Immature natural killer cell (primary cell): Measurements from ENCODE around the gene CERS1. TPM values are rescaled to one million over a fixed set of nuclear protein-coding genes. Genes with fewer than 3 reads are reported as not detected.
A peak's percentile ranks its signal among the peaks of the same experiment; 100 is the strongest.

Experiments used
- DNase-seq, 3 donors: peaks; one replicate each; pipeline ENCODE4 v3.0.0; 2022; ENCODE audit warnings: mixed read lengths in 1 of 3
- H3K27ac Mint-ChIP-seq, 6 donors: one replicate each; pipeline ENCODE4 v1.8.0; 2020; ENCODE audit warnings: mixed read lengths in 6 of 6, mild to moderate bottlenecking in 5 of 6, inconsistent platforms in 4 of 6, moderate library complexity in 3 of 6
- H3K27me3 Mint-ChIP-seq, 3 donors: one replicate each; pipeline ENCODE4 v1.8.0; 2020 to 2021; ENCODE audit warnings: low read depth in 3 of 3, mild to moderate bottlenecking in 3 of 3, mixed read lengths in 3 of 3, moderate library complexity in 3 of 3, inconsistent platforms in 1 of 3
- H3K36me3 Mint-ChIP-seq, 3 donors: one replicate each; pipeline ENCODE4 v1.8.0; 2020; ENCODE audit warnings: mixed read lengths in 3 of 3, inconsistent platforms in 2 of 3, mild to moderate bottlenecking in 2 of 3
- H3K4me1 Mint-ChIP-seq, 2 donors: one replicate each; pipeline ENCODE4 v1.8.0; 2020; ENCODE audit warnings: inconsistent platforms in 2 of 2, mild to moderate bottlenecking in 2 of 2, mixed read lengths in 2 of 2, moderate library complexity in 1 of 2
- H3K4me3 Mint-ChIP-seq, 5 donors: one replicate each; pipeline ENCODE4 v1.8.0; 2020; ENCODE audit warnings: mild to moderate bottlenecking in 5 of 5, mixed read lengths in 5 of 5, inconsistent platforms in 3 of 5, moderate library complexity in 3 of 5
- H3K9me3 Mint-ChIP-seq, 6 donors: one replicate each; pipeline ENCODE4 v1.8.0; 2020; ENCODE audit warnings: mild to moderate bottlenecking in 6 of 6, mixed read lengths in 6 of 6, inconsistent platforms in 4 of 6, moderate library complexity in 3 of 6
- polyA plus RNA-seq, 3 donors: library from polyadenylated mRNA; unstranded; fragments of 300-500 nt; fragmentation: Illumina TruSeq; gene quantifications; one replicate each; pipeline ENCODE4 v1.2.3, GENCODE V29; 2021

Gene CERS1
- polyA plus RNA-seq = not detected

GRCh38 chr19:18895824-18896341 lies at the start of gene CERS1:
Gene CERS1 (minus strand): TSS chr19:18896158. CDS start chr19:18896072, 86 bp downstream.
- Mint-ChIP-seq H3K36me3 (peaks cover 0 to 9% (median 4%) of the 10 kb centered on the region in 3 donors), H3K9me3 (no peaks in the 10 kb centered on the region), H3K4me1 (peaks cover 8 to 12% of the 10 kb centered on the region in 2 donors), H3K4me3 (peak within 1 kb of the TSS; percentile 38 to 74 (median 64)), H3K27me3 (peaks cover 10 to 11% (median 11%) of the 10 kb centered on the region in 3 donors), H3K27ac (no peak within 1 kb of the TSS)
- no peak for DNase-seq

- H3K36me3 Mint-ChIP-seq = no peaks in the 10 kb centered on the region
- H3K9me3 Mint-ChIP-seq = no peaks in the 10 kb centered on the region
- H3K4me1 Mint-ChIP-seq = peaks cover 6 to 22% of the 10 kb centered on the region in 2 donors
- no peak overlapping the region for H3K27ac Mint-ChIP-seq
- no peak for DNase-seq
- H3K27me3 Mint-ChIP-seq = peaks cover 16 to 27% (median 21%) of the 10 kb centered on the region in 3 donors
- no peak overlapping the region for H3K4me3 Mint-ChIP-seq
Observed at GRCh38 chr19:18945297-18945696, 49.3 kb upstream of the CERS1 start.

- H3K4me3 Mint-ChIP-seq = no peak overlapping the region
- no peaks in the 10 kb centered on the region for H3K9me3 Mint-ChIP-seq
- no peak overlapping the region for H3K27ac Mint-ChIP-seq
Observed at GRCh38 chr19:18943465-18943864, 47.5 kb upstream of the CERS1 start.

GRCh38 chr19:18942692-18943091 lies 46.7 kb upstream of the CERS1 start:
- Mint-ChIP-seq H3K27ac (no peak overlapping the region), H3K36me3 (no peaks in the 10 kb centered on the region), H3K27me3 (peaks cover 23 to 29% (median 23%) of the 10 kb centered on the region in 3 donors), H3K4me1 (peaks cover 0 to 18% of the 10 kb centered on the region in 2 donors), H3K9me3 (no peaks in the 10 kb centered on the region), H3K4me3 (peak overlapping the region; percentile 5 to 60 (median 52))
- DNase-seq = no peak

More at GRCh38 chr19:18943465-18943864, 47.5 kb upstream of the CERS1 start:
- Mint-ChIP-seq H3K4me1 (peaks cover 0 to 18% of the 10 kb centered on the region in 2 donors), H3K27me3 (peaks cover 22 to 28% (median 23%) of the 10 kb centered on the region in 3 donors), H3K36me3 (no peaks in the 10 kb centered on the region)
- DNase-seq = no peak

GRCh38 chr19:18941628-18942354 lies 45.8 kb upstream of the CERS1 start:
- H3K4me1 Mint-ChIP-seq = peaks cover 0 to 17% of the 10 kb centered on the region in 2 donors
- no peaks in the 10 kb centered on the region for H3K36me3 Mint-ChIP-seq
- DNase-seq = no peak
- H3K4me3 Mint-ChIP-seq = peak overlapping the region; percentile 21 to 57 (median 42)
- H3K27ac Mint-ChIP-seq = no peak overlapping the region
- no peaks in the 10 kb centered on the region for H3K9me3 Mint-ChIP-seq
- H3K27me3 Mint-ChIP-seq = peaks cover 24 to 31% (median 26%) of the 10 kb centered on the region in 3 donors

GRCh38 chr19:18940769-18941627 lies 45.0 kb upstream of the CERS1 start, which contains the start of gene HOMER3:
Gene HOMER3 (minus strand): TSS chr19:18941217. CDS start chr19:18938982, 2,235 bp downstream.
- H3K27ac Mint-ChIP-seq = peak within 1 kb of the TSS in 1 of 6 donors; percentile 34
- DNase-seq = peak; percentile 58 to 65 (median 63)
- H3K9me3 Mint-ChIP-seq = no peaks in the 10 kb centered on the region
- peaks cover 21 to 26% (median 24%) of the 10 kb centered on the region in 3 donors for H3K27me3 Mint-ChIP-seq
- peak within 1 kb of the TSS; percentile 54 to 64 (median 59) for H3K4me3 Mint-ChIP-seq
- peaks cover 0 to 16% of the 10 kb centered on the region in 2 donors for H3K4me1 Mint-ChIP-seq
- H3K36me3 Mint-ChIP-seq = no peaks in the 10 kb centered on the region

- H3K9me3 Mint-ChIP-seq = no peaks in the 10 kb centered on the region
- peak overlapping the region in 1 of 6 donors; percentile 34 for H3K27ac Mint-ChIP-seq
- H3K4me1 Mint-ChIP-seq = peaks cover 0 to 16% of the 10 kb centered on the region in 2 donors
- H3K36me3 Mint-ChIP-seq = no peaks in the 10 kb centered on the region
- H3K4me3 Mint-ChIP-seq = peak overlapping the region; percentile 58 to 69 (median 62)
- no peak for DNase-seq
- peaks cover 21 to 24% (median 22%) of the 10 kb centered on the region in 3 donors for H3K27me3 Mint-ChIP-seq
Observed at GRCh38 chr19:18939922-18940768, 44.2 kb upstream of the CERS1 start.

GRCh38 chr19:18939163-18939562 lies 43.2 kb upstream of the CERS1 start:
- Mint-ChIP-seq H3K36me3 (no peaks in the 10 kb centered on the region), H3K27me3 (peaks cover 21 to 29% (median 27%) of the 10 kb centered on the region in 3 donors), H3K27ac (no peak overlapping the region), H3K9me3 (no peaks in the 10 kb centered on the region), H3K4me1 (peaks cover 0 to 18% of the 10 kb centered on the region in 2 donors), H3K4me3 (peak overlapping the region; percentile 53 to 69 (median 62))
- DNase-seq = no peak

- no peaks in the 10 kb centered on the region for H3K36me3 Mint-ChIP-seq
- H3K4me3 Mint-ChIP-seq = peak overlapping the region in 2 of 5 donors; percentile 10 to 29
- no peak for DNase-seq
- no peaks in the 10 kb centered on the region for H3K9me3 Mint-ChIP-seq
- H3K27ac Mint-ChIP-seq = no peak overlapping the region
- peaks cover 4 to 18% (median 13%) of the 10 kb centered on the region in 3 donors for H3K27me3 Mint-ChIP-seq
- H3K4me1 Mint-ChIP-seq = peaks cover 5 to 9% of the 10 kb centered on the region in 2 donors
Observed at GRCh38 chr19:18933297-18933696, 37.3 kb upstream of the CERS1 start.

GRCh38 chr19:18932216-18932841 lies 36.4 kb upstream of the CERS1 start:
- peaks cover 0 to under 1% (median 0%) of the 10 kb centered on the region in 3 donors for H3K36me3 Mint-ChIP-seq
- peaks cover 5 to 9% of the 10 kb centered on the region in 2 donors for H3K4me1 Mint-ChIP-seq
- peak overlapping the region in 1 of 6 donors; percentile 40 for H3K27ac Mint-ChIP-seq
- H3K27me3 Mint-ChIP-seq = peaks cover 4 to 15% (median 8%) of the 10 kb centered on the region in 3 donors
- peak; percentile 57 to 60 (median 59) for DNase-seq
- no peaks in the 10 kb centered on the region for H3K9me3 Mint-ChIP-seq
- peak overlapping the region; percentile 62 to 83 (median 66) for H3K4me3 Mint-ChIP-seq

- Mint-ChIP-seq H3K27me3 (peaks cover 3 to 15% (median 8%) of the 10 kb centered on the region in 3 donors), H3K27ac (no peak overlapping the region), H3K4me3 (no peak overlapping the region)
Observed at GRCh38 chr19:18931316-18932162, 35.6 kb upstream of the CERS1 start.

GRCh38 chr19:18929311-18929710 lies 33.4 kb upstream of the CERS1 start:
- no peaks in the 10 kb centered on the region for H3K9me3 Mint-ChIP-seq
- no peak for DNase-seq
- no peak overlapping the region for H3K4me3 Mint-ChIP-seq
- peaks cover 1 to 11% (median 3%) of the 10 kb centered on the region in 3 donors for H3K27me3 Mint-ChIP-seq
- no peak overlapping the region for H3K27ac Mint-ChIP-seq
- H3K4me1 Mint-ChIP-seq = peaks cover 5 to 8% of the 10 kb centered on the region in 2 donors
- peaks cover 3 to 13% (median 3%) of the 10 kb centered on the region in 3 donors for H3K36me3 Mint-ChIP-seq

More at GRCh38 chr19:18931316-18932162, 35.6 kb upstream of the CERS1 start:
- no peak for DNase-seq
- H3K9me3 Mint-ChIP-seq = no peaks in the 10 kb centered on the region
- H3K4me1 Mint-ChIP-seq = peaks cover 5 to 9% of the 10 kb centered on the region in 2 donors
- H3K36me3 Mint-ChIP-seq = peaks cover 0 to 3% (median 0%) of the 10 kb centered on the region in 3 donors
